ENCODE results near the gene RTN4RL2.

The RTN4RL2 gene

GRCh38 chr11:57432149-57432561, 28.2 kb upstream of the RTN4RL2 start:
- no peaks in the 10 kb centered on the region for H3K36me3 ChIP-seq
- H3K9me3 ChIP-seq: no peaks in the 10 kb centered on the region
- no peaks in the 10 kb centered on the region for H3K27me3 ChIP-seq
- no peak overlapping the region for H3K4me3 ChIP-seq (ENCODE audit: low read depth in 1 of 2, low read length in 1 of 2)
- no peak overlapping the region for H3K27ac ChIP-seq
- no peak for TF ChIP-seq CTCF (IDR thresholded peaks at IDR 0.05)
- H3K4me1 ChIP-seq (ENCODE audit: control insufficient read depth in 1 of 2, insufficient read depth in 1 of 2, low read depth in 1 of 2, low read length in 1 of 2): peaks cover 14 to 22% of the 10 kb centered on the region in 2 experiments

GRCh38 chr11:57432714-57433163, 27.6 kb upstream of the RTN4RL2 start:
- no peak overlapping the region for H3K27ac ChIP-seq
- H3K36me3 ChIP-seq: no peaks in the 10 kb centered on the region
- H3K27me3 ChIP-seq: no peaks in the 10 kb centered on the region
- no peak for TF ChIP-seq CTCF (IDR thresholded peaks at IDR 0.05)
- peaks cover 13 to 19% of the 10 kb centered on the region in 2 experiments for H3K4me1 ChIP-seq (ENCODE audit: control insufficient read depth in 1 of 2, insufficient read depth in 1 of 2, low read depth in 1 of 2, low read length in 1 of 2)
- no peaks in the 10 kb centered on the region for H3K9me3 ChIP-seq
- H3K4me3 ChIP-seq (ENCODE audit: low read depth in 1 of 2, low read length in 1 of 2): no peak overlapping the region

DNA sequence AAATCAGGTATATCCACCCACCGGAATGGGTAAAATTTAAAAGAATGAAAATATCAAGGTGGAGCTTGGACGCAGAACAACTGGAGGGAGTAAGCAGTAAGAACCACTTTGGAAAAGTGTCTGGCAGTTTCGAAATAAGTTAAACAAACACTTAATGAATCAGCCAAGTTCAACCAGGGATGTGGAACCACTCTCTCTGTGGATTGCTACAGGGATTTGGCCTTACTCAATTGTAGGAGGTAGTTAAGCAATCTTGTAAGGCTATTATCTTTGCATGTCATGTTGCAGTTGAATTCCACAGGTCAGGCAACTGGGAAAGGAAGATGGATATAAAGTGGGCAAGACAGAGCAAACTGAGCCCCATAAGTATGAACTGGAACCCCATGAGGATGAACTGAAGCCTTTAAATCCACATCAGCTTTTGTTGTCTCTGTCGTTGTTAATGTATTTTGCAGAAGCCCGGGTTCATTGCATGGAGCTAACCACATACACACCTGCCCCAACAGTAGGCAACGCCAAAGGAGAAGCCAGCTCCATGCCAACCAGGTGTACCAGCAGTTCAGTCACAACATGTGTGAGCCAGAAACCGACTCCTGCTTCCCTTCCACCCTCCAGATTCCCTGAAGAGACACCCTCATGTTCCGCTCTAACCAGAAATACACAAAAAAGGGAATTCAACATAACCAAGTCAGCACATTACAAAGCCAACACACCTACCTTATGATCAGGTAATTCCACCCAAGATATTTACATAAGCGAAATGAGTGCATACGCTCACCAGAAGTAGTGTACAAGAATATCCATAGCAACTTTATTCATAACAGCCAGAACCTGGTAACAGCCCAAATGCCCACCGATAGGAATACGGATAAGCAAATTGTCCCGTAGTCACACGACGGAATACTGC, 25.4 kb upstream of the RTN4RL2 start:
- H3K27me3 ChIP-seq: no peaks in the 10 kb centered on the region
- H3K4me3 ChIP-seq (ENCODE audit: low read depth in 1 of 2, low read length in 1 of 2): no peak overlapping the region
- H3K4me1 ChIP-seq (ENCODE audit: control insufficient read depth in 1 of 2, insufficient read depth in 1 of 2, low read depth in 1 of 2, low read length in 1 of 2): peaks cover 13 to 19% of the 10 kb centered on the region in 2 experiments
- no peak overlapping the region for H3K27ac ChIP-seq
- no peaks in the 10 kb centered on the region for H3K36me3 ChIP-seq
- TF ChIP-seq CTCF (IDR thresholded peaks at IDR 0.05): no peak
- H3K9me3 ChIP-seq: no peaks in the 10 kb centered on the region

DNA sequence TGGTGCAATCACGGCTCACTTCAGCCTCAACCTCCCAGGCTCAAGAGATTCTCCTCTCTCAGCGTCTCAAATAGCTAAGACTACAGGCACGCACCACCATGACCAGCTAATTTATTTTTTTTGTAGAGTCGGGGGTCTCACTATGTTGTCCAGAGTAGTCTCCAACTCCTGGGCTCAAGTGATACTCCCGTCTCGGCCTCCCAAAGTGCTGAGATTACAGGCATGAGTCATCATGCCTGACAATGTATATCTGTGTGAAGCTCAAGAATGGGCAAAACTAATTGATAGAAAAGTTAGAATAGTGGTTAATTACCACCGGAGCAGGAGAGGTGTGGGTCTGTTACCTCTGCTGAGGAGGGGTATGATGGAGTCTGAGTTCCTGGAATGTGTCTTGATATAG, 24.3 kb upstream of the RTN4RL2 start:
- no peak overlapping the region for H3K4me3 ChIP-seq (ENCODE audit: low read depth in 1 of 2, low read length in 1 of 2)
- peaks cover 13 to 19% of the 10 kb centered on the region in 2 experiments for H3K4me1 ChIP-seq (ENCODE audit: control insufficient read depth in 1 of 2, insufficient read depth in 1 of 2, low read depth in 1 of 2, low read length in 1 of 2)
- no peak for TF ChIP-seq CTCF (IDR thresholded peaks at IDR 0.05)
- no peaks in the 10 kb centered on the region for H3K9me3 ChIP-seq
- H3K27ac ChIP-seq: no peak overlapping the region
- H3K36me3 ChIP-seq: no peaks in the 10 kb centered on the region
- H3K27me3 ChIP-seq: no peaks in the 10 kb centered on the region

DNA sequence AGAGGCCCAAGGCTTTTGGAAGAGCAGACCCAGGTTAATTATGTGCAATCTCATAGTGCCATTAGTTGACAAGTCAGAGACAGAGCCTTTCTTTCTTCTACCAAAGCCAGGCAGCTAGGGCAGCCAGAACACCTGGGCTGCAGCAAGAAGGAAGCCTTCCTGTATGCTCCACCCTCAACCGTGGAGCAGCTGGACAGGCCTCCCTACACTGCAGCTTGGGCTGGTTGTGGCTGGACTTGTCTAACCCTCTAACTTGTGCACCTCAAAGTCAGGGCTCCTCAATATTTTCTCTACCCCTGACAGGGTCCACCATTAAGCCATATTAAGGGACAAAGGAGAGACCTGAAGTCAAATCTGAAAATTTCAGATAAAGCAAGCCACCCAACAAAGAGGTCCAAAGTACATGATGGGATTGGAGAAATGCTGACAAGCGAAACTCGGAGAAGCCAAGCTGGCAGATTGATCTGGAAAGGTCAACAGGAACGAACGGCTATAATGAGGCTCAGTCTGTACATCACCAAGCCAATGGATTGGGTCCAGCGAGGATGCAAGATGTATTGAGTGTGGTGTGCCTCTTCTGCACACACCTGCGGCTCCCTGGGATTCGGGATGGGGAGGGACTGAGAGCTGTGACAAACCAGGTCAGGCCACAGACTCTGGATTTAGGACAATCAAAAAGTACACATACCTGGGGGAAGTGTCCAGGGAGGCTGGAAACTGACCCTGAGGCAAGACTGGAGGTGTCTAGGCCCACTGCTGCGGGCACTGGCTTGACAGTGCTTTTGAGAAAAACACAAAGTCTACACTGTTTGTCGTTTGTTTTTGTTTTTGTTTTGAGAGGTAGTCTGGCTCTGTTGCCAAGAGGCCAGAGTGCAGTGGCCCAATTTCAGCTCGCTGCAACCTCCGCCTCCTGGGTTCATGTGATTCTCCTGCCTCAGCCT, 21.7 kb upstream of the RTN4RL2 start:
- Histone ChIP-seq H3K36me3 (no peaks in the 10 kb centered on the region), H3K27me3 (no peaks in the 10 kb centered on the region), H3K4me1 (ENCODE audit: control insufficient read depth in 1 of 2, insufficient read depth in 1 of 2, low read depth in 1 of 2, low read length in 1 of 2) (peaks cover 12 to 13% of the 10 kb centered on the region in 2 experiments), H3K27ac (no peak overlapping the region), H3K4me3 (ENCODE audit: low read depth in 1 of 2, low read length in 1 of 2) (no peak overlapping the region), H3K9me3 (no peaks in the 10 kb centered on the region)
- no peak for TF ChIP-seq CTCF (IDR thresholded peaks at IDR 0.05)
